ENCODE measurements around the gene CDC42EP4. TPM values are rescaled to one million over a fixed set of nuclear protein-coding genes. Genes with fewer than 3 reads are reported as not detected.

CDC42EP4 gene
- total RNA-seq, 1 experiment from 2014 or later: 25.8 TPM

GRCh38 chr17:73300392-73300791 is 11.4 kb downstream of the CDC42EP4 start:
- H3K27ac Mint-ChIP-seq (ENCODE audit: unreplicated experiment): no peak overlapping the region
- Histone ChIP-seq H3K27me3 (replicated peaks; ENCODE audit: control insufficient read depth, insufficient read depth, low read length) (no peaks in the 10 kb centered on the region), H3K4me3 (ENCODE audit: low read depth, low read length) (no peak overlapping the region), H3K4me1 (peaks cover 18% of the 10 kb centered on the region), H3K36me3 (ENCODE audit: control insufficient read depth, insufficient read depth, low read length) (no peaks in the 10 kb centered on the region), H3K9me3 (no peaks in the 10 kb centered on the region)
- no peak for TF ChIP-seq CTCF (IDR thresholded peaks at IDR 0.05; ENCODE audit: insufficient read depth in 1 of 2, low read depth in 1 of 2, low read length in 1 of 2, severe bottlenecking in 1 of 2, unreplicated experiment in 1 of 2)
- no peak overlapping the region for H3K4me3 Mint-ChIP-seq (ENCODE audit: unreplicated experiment)
- BruUV-seq (replicated peaks): no TSS peak
- CTCF ChIA-PET: no interaction called here
- peaks cover 23% of the 10 kb centered on the region for H3K36me3 Mint-ChIP-seq (ENCODE audit: insufficient read depth, unreplicated experiment)
- no peaks in the 10 kb centered on the region for H3K27me3 Mint-ChIP-seq (ENCODE audit: insufficient read depth, unreplicated experiment)
- peaks cover 17% of the 10 kb centered on the region for H3K4me1 Mint-ChIP-seq (ENCODE audit: low read depth, unreplicated experiment)
- H3K9me3 Mint-ChIP-seq (ENCODE audit: unreplicated experiment): no peaks in the 10 kb centered on the region
- intact Hi-C loops (cut with micrococcal nuclease; ENCODE audit: unreplicated experiment): no loop called here
- no peak for DNase-seq
- POLR2A ChIA-PET: no interaction called here

DNA sequence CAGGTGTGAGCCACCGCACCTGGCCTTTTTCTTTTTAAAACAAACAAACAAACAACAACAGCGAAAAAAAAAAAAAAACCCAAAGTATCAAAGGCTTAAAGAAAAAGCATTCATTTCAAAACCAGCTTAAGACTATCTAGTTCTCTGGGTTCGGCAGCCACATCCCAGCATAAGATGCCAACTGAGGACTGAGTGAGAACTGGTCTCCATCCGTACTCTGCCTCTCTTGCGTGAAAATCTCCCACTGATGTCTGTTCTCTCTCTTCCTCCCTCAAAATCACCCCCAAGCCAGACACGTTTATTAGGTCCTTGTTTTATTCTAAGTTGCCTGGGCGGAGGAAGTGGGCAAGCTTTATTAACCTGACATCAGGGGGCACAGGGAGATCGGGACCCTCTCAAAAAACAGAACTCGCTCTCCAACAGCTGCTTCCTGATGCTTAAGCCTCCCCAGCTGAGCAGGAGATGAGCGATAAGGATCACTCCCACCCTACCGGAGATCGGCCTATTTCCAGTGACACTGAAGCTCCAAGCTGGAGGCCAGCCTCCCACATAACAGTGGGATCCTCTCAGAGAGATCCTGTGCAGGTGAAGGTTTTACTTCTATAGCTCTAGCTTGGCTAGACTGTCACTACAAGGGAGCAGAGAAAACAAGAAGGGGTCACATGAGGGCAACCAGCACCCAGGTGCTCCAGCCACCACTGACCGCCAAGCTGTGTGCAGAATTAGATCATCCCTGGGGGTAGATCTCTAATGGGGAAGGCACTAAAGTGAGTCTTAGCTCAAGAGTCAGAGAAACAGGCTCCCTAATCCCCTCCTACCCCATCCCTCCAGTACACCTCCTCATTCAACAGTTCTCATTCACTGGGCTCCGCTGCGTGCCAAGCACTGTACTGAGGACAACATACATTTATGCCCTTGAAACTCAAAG is 13.6 kb downstream of the CDC42EP4 start:
- Histone ChIP-seq H3K9me3 (no peaks in the 10 kb centered on the region), H3K27me3 (replicated peaks; ENCODE audit: control insufficient read depth, insufficient read depth, low read length) (no peaks in the 10 kb centered on the region), H3K4me1 (peaks cover 4% of the 10 kb centered on the region; the same call in 1 of the 2 replicates), H3K36me3 (ENCODE audit: control insufficient read depth, insufficient read depth, low read length) (no peaks in the 10 kb centered on the region), H3K4me3 (ENCODE audit: low read depth, low read length) (no peak overlapping the region)
- POLR2A ChIA-PET: interaction anchor here (0.7 kb wide), 1 partner anchor 12 kb away, joined by 3 read pairs; no protein-coding TSS in a partner anchor
- no peak overlapping the region for H3K4me3 Mint-ChIP-seq (ENCODE audit: unreplicated experiment)
- BruUV-seq (replicated peaks): no TSS peak
- CTCF ChIA-PET: no interaction called here
- no peaks in the 10 kb centered on the region for H3K9me3 Mint-ChIP-seq (ENCODE audit: unreplicated experiment)
- peaks cover 17% of the 10 kb centered on the region for H3K36me3 Mint-ChIP-seq (ENCODE audit: insufficient read depth, unreplicated experiment)
- H3K4me1 Mint-ChIP-seq (ENCODE audit: low read depth, unreplicated experiment): peaks cover 10% of the 10 kb centered on the region
- no peak for DNase-seq
- no peak overlapping the region for H3K27ac Mint-ChIP-seq (ENCODE audit: unreplicated experiment)
- H3K27me3 Mint-ChIP-seq (ENCODE audit: insufficient read depth, unreplicated experiment): no peaks in the 10 kb centered on the region
- intact Hi-C loops (cut with micrococcal nuclease; ENCODE audit: unreplicated experiment): no loop called here
- TF ChIP-seq CTCF (IDR thresholded peaks at IDR 0.05; ENCODE audit: insufficient read depth in 1 of 2, low read depth in 1 of 2, low read length in 1 of 2, severe bottlenecking in 1 of 2, unreplicated experiment in 1 of 2): no peak

DNA sequence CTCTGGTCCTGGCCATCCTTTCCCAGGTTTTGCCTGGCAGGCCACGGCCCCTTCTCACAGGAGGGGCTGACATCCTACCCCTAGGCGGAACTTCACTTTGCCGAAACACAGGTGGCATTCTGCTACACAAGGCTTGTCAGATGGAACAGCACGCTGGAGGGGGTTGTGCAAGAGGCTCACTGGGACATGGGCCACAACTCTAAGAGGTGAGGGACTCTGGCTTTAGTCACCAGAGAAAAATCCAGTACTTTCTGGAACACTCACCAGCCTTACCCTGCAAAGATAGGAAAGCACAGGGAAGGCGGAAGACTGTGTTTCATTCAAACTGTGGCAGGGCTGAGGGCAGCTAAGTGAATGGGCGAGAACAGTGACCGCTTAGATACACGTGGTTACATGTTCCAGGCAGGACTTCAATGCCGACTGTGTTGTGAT is 18.3 kb downstream of the CDC42EP4 start:
- Mint-ChIP-seq H3K36me3 (ENCODE audit: insufficient read depth, unreplicated experiment) (peaks cover 18% of the 10 kb centered on the region), H3K27me3 (ENCODE audit: insufficient read depth, unreplicated experiment) (no peaks in the 10 kb centered on the region), H3K4me1 (ENCODE audit: low read depth, unreplicated experiment) (peaks cover 36% of the 10 kb centered on the region), H3K4me3 (ENCODE audit: unreplicated experiment) (no peak overlapping the region), H3K27ac (ENCODE audit: unreplicated experiment) (no peak overlapping the region), H3K9me3 (ENCODE audit: unreplicated experiment) (no peaks in the 10 kb centered on the region)
- no peak for TF ChIP-seq CTCF (IDR thresholded peaks at IDR 0.05; ENCODE audit: insufficient read depth in 1 of 2, low read depth in 1 of 2, low read length in 1 of 2, severe bottlenecking in 1 of 2, unreplicated experiment in 1 of 2)
- H3K4me1 ChIP-seq: peaks cover 39% of the 10 kb centered on the region
- H3K36me3 ChIP-seq (ENCODE audit: control insufficient read depth, insufficient read depth, low read length): no peaks in the 10 kb centered on the region
- no TSS peak for BruUV-seq (replicated peaks)
- H3K4me3 ChIP-seq (ENCODE audit: low read depth, low read length): no peak overlapping the region
- H3K9me3 ChIP-seq: no peaks in the 10 kb centered on the region
- intact Hi-C loops (cut with micrococcal nuclease; ENCODE audit: unreplicated experiment): no loop called here
- ChIA-PET POLR2A (no interaction called here), CTCF (interaction anchor here (0.6 kb wide), 1 partner anchor 863 kb away, joined by 3 read pairs; no protein-coding TSS in a partner anchor)
- no peaks in the 10 kb centered on the region for H3K27me3 ChIP-seq (replicated peaks; ENCODE audit: control insufficient read depth, insufficient read depth, low read length)
- DNase-seq: no peak

Data from Caco-2 (cell line).